OCI-LY7 (cell line): Measurements from ENCODE around the gene ZNF679.

Experiments used
- CTCF ChIP-seq: fragments of 200-600 bp; sonication (generic); conservative IDR thresholded peaks from 2 replicates; pipeline ENCODE4 v1.5.1; 2014; ENCODE audit warnings: mild to moderate bottlenecking, antibody characterized with exemption, low read length, moderate library complexity, mixed read lengths
- EZH2phosphoT487 ChIP-seq: fragments of 200-600 bp; sonication (generic); IDR thresholded peaks from 2 replicates; pipeline ENCODE4 v1.6.1; 2018; ENCODE audit warnings: low read depth, borderline replicate concordance, mild to moderate bottlenecking, mixed run types, antibody characterized with exemption, low read length, moderate library complexity, mixed read lengths

- TF ChIP-seq CTCF = no peak
- no peak for TF ChIP-seq EZH2phosphoT487
Observed at GRCh38 chr7:64187408-64187807, 40.9 kb upstream of the ZNF679 start.
